Measurements from ENCODE around the gene PRKCB. TPM values are rescaled to one million over a fixed set of nuclear protein-coding genes. Genes with fewer than 3 reads are reported as not detected.
"Not testable (repeated sequence)": the region's sequence is repeated elsewhere in the genome, so short reads cannot be mapped to it uniquely, and the experiment has no call there.

PRKCB gene
- total RNA-seq, 1 donor from 2014 or later, result 3.2 TPM

DNA sequence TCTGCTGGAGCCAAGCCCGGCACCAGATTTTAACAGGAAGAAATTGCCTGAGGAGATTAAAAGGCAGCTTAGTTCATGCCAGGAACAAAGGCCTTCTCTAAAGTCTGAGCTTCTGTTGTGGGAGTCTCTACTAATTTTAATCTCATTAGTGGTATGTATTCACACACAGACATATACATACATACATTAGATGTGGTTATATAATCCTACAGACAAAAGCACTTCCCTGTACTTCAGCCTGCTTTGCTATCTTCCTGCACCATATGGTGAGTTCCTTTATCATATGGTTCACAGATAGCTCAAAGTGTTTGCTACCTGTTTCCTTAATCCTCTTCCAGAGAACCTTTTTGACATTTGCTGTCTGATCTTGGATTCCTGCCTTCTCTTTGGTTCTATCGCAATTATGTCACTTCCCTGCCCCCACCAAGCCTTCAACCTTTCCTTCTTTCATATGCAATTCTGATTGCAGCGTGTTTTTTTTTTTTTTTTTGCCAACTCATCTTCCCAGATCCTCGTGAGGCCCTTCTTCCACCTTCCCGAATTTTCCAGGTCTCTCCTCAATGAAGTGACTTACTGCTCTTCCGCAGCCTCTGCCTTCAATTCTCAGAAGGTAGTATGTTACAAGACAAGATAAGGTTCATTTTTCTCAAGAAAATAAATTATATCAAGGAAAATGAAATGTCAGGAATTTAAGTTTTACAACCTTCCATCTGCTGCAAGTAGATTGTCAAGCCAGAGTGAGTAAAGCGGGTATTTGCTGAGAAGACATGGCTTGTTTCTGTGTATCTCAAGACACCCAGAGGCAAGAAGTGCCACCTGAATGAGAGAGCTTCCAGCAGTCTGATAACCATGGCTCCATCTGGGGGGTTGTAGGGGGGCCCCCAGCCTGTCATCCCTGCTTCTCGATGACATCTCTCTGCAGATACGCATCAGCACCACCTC lies 300.1 kb downstream of the PRKCB start:
- no peak for DNase-seq

- no peak for DNase-seq
Measured at GRCh38 chr16:24138024-24138423, 302.2 kb downstream of the PRKCB start.

DNA sequence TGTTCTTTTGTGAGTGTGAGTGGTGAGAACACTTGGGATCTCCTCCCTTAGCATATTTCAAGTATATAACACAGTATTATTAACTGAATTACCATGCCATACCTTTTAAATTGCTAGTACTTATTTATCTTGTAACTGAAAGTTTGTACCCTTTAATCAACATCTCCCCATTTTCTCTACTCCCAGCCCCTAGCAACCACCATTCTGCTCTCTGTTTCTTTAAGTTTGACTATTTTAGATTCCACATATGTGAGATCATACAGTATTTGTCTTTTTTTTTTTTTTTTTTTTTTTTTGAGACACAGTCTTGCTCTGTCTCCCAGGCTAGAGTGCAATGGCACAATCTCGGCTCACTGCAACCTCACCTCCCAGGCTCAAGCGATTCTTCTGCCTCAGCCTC lies 302.8 kb downstream of the PRKCB start:
- no peak for DNase-seq

DNA sequence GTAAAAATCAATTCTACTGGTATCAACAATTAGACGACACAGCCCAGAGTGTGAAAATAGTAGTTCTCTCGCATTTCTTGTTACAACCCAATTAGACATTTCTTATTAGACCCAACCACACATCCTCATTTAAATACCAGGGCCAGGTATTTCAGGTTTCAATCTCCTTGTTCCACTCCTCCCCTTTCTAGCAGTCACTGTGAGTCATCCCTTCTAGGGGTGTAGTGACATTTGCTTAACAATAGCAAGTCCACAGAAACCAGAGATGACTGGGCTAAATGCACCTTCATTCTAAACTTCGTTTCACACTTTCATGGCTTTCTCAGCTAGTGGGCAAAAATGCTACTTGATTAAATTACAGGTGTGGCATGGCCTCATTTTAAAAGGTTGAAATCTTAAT lies 303.5 kb downstream of the PRKCB start:
- DNase-seq, result no peak

DNA sequence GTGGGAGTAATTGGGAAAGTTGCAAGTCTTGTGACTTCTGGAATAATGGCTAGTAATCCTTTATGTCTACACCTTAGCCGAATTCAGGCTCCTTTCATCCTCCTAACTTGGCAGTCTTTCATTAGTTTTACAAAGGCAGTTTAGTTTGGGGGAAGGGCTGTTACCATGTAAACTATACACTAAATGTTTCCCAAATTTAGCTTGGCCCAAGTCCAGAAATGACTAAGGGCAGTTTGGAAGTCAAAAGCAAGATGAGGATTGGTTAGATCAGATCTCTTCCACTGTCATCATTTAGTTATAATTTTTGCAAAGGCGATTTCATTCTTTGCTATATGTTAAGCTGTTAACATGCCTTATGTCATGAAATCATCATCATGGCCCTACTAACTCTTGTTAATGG lies 304.9 kb downstream of the PRKCB start:
- DNase-seq, result no peak

DNA sequence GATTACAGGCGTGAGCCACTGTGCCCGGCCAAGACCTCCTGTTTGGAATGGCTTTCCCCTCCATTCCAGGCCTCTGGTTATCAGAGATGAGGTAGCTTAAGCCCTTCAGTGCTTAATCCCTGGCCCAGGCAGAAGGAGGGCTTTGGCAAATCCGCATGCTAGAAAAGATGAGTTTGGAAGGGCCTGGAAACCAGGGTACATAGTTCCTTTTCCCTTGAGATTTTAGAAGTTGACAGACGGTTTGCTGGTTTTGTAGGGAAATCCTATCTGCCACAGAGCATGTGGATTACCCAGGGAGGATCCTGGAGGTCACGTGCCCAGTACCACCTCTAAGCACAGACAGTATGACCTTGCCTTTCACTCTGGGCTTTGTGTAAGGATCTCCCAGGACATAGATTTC lies 305.7 kb downstream of the PRKCB start:
- DNase-seq, result no peak

DNA sequence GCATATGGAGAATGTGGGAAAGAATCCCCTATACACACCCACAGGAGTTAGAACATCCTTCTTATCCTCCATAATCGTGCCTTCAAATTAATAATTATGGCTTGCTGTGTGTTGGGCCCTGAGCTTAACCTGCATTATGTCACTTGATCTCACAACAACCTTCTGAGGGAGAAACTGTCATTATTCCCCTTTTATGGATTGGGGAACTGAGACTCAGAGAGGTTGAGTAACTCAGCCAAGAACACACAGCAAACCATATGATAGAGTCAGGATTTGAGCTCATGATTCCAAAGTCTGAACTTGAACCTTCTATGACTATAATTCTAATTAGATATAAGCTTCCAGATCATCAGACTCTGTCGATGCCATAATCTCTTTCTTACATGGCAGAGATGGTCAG lies 306.1 kb downstream of the PRKCB start:
- no peak for DNase-seq

DNA sequence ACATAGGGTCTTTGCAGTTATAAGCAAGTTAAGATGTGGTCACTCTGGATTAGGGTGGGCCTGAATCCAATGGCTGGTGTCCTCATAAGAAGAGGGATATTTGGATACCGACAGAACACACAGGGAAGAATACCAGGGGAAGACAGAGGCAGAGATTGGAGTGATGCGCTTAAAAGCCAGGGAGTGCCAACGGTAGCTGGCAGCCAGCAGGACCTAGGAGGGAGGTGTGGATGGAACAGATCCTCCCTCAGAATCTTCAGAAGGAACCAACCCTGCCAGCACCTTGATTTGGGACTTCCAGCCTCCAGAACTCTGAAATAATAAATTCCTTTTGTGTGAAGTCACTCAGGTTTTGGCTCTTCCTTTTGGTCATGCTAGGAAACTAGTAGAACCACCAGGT lies 310.1 kb downstream of the PRKCB start:
- no peak for DNase-seq

DNA sequence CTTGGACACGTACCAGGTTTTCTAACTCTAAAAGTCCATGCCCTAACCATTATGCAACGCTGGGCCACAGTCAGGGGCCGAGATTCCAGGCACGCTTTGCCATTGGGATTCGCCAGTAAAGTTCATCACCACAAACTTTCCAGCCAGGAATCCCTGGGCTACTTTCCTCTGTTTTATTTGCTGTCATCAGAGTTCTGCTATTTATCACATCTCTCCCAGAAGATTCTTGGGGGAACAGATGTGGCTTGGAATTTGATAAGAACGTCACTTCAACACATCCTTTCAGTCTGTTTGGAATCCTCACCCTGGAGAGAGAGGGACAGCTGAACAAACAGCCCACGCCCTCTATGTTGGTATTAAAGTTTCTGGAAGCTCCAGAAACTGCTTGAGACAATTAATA lies 310.7 kb downstream of the PRKCB start:
- no peak for DNase-seq

DNA sequence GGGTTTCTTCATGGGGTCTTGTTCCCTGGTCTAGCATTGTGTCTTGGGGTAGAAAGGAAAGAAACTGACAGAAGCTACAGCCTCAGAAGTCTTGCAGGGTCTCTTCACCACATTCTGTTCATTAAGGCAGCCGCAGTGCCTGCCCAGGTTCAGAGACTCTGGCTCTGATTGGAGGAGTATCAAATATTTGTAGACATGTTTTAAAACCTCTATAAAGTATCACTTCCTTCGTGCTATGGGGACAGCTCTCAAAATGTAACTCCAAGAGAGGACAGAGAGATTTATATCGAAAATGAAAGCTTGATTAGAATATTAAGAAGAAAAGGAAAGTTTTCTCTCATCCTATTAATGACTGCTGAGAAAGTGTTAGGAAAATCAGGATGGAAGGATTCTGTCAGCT lies 313.3 kb downstream of the PRKCB start:
- DNase-seq, result no peak

DNA sequence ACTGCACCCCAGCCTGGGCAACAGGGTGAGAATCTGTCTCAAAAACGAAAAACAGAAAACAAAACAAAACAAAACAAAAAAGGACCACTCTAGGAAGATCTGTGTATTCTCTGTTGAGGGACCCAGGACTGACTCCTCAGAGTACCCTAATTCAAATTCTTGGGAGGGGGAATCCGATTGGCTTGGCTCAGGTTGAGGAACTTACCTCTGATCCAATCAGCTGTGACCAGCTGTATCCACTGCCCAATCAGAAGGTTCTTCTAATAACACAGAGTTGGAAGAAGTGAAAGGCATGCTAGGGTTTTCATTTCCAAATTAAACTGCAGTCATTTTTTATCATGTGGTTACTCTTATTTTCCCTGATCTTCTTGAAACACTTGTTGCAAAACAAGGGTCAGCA lies 314.5 kb downstream of the PRKCB start:
- DNase-seq, result no peak

GRCh38 chr16:24151482-24151939 lies 315.7 kb downstream of the PRKCB start:
- DNase-seq, result no peak

DNA sequence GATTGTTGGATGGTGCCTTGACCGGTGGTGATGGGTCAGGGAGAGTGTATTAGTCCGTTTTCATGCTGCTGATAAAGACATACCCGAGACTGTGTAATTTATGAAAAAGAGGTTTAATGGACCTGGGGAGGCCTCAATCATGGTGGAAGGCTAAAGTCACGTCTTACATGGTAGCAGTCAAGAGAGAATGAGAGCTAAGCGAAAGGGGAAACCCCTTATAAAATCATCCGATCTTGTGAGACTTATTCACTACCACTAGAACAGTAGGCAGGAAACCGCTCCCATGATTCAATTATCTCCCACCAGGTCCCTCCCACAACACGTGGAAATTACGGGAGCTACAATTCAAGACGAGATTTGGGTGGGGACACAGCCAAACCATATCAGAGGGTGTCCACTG lies 316.3 kb downstream of the PRKCB start:
- DNase-seq, result not testable (repeated sequence)

DNA sequence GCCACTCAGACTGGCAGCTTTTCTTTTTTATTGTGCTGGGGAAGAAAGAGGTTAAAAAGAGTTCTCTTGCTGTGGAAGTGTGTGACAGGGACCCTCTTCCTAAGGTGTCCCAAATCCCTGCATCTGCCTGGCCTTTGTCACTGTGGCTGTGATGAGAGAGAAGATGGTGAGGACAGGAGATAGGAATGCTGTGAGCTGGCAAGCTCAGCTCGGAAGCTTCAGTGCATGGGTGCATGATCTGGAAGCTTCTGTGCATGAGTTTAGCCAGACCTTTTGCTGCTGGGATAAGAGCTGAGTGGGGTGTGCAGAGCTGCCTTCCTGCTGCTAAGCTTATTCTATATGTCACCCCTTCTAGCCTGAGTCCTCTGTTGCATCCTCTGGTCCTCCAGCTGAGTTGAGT lies 317.0 kb downstream of the PRKCB start:
- no peak for DNase-seq

GRCh38 chr16:24156777-24157176 lies 321.0 kb downstream of the PRKCB start:
- DNase-seq, result no peak

GRCh38 chr16:24163935-24164334 lies 328.2 kb downstream of the PRKCB start:
- DNase-seq, result no peak

GRCh38 chr16:24164416-24164815 lies 328.6 kb downstream of the PRKCB start:
- DNase-seq, result no peak

DNA sequence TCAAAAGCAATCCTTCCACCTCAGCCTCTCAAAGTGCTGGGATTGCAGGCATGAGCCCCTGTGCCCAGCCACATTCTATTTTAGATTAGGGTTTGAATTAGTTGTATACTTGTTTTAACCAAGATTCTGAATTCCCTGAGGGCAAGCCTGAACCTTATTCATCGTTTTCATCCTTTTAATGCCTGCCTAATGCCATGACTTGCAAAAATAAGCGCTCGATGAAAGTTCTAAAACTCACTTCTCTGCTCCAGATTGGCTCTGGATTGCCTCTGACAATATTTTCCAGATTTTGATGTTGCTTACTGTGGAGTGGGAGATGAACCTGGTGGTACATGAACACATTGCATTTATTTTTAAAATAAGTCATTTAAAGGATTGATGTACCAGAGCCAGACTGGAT lies 329.5 kb downstream of the PRKCB start:
- DNase-seq, result no peak

DNA sequence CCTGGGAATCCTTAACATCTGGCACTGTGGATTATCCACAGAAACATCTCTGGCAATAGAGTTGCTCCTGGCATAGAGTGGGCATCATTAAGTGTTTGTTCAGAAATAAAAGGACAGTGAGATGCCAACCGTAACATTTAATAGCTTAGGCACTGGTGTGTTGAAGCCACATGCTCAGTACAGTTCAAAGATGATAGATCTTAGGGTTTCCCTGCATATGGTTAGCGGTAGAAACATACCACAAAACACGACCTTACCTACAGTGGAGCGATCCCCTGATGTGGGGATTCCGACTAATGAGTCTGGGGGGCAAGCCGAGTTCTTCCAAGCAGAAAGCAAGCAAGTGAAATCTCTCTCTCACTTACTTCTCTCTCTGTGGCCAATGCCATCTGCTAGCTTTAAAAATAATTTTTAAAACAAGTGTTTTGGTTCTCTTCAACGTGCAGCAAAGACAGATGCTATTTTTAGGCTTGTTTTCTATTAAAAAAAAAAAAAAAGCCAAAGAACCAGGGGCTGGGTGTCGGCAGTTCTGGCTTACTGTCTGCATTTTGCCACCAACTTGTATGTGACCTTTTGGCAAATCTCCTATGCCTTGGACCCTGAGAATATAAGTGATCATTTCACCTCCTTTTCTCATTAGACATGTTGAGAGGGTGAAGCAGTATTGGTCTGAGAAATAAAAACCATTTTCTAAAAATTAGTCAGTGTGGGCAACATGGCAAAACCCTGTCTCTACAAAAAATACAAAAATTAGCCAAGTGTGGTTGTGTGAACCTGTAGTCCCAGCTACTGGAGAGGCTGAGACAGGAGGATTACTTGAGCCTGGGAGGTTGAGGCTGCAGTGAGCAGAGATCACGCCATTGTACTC lies 331.1 kb downstream of the PRKCB start:
- no peak for DNase-seq

- DNase-seq, result no peak
Measured at GRCh38 chr16:24168856-24169255, 333.1 kb downstream of the PRKCB start.

DNA sequence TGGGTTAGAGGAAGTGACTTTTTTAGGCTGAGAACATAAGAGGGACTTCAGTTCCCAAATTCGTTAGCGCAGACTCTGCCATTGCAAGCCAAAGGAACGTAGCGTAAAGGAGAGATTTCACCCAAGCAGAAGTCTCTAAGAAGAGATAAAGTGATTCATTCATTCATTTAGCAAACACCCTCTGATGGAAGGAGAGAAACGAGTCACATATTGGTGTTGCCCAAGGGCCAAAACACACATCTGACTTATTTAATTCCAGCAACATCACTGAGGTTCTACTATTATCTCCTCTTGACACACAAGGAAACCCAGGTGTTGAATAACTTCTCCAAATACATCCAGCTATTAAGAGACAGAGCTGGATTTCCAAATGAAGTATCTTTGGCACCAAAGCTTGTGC lies 334.6 kb downstream of the PRKCB start:
- DNase-seq, result no peak

DNA sequence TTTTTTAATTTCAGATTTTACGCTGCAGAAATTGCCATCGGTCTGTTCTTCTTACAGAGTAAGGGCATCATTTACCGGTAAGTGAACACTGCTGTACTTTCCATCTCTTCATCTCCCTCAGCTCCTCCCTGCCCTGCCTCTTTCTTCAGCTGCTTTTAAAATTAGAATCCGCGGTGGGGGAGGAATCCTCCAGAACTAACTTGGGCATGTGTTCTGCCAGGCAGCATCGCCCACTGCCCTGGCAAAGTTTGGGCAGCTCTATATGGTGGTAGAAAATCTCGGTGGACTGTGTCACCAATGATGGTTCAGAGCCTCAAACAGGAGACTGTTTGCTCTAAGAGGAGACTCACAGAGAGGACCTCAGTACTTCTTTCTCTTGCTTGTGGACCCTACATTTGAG lies 338.7 kb downstream of the PRKCB start:
- no peak for DNase-seq

- no peak for DNase-seq
Measured at GRCh38 chr16:24174957-24175356, 339.2 kb downstream of the PRKCB start.

Data from skin of body (tissue), 2 donors.